ENCODE data around the gene SMIM45.

DNA sequence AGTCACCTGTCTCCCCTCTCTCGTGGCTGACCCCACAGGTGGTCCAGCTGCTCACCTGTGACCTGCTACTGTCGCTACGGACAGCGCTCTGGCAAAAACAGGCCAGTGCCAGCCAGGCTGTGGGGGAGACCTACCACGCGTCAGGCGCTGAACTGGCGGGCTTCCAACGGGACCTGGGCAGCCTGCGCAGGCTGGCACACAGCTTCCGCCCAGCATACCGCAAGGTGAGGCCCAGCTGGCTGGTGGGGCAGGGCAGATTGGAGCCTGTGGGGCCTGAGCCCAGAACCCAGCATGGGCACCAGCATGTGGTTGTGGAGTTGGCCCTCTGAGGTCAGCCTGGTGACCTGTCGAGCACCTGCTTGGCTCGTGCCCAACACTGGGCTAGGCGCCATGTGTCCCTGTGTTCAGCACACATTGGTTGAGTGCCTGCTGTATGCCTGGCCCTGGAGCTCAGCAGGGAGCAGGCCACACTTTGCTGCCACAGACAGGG lies 49.0 kb upstream of the SMIM45 start:
- TF ChIP-seq SUZ12 (IDR thresholded peaks at IDR 0.05; ENCODE audit: extremely low read depth, insufficient read depth, insufficient read length) (no peak), ZNF274 (IDR thresholded peaks at IDR 0.05; ENCODE audit: low read depth, low read length) (no peak), YY1 (IDR thresholded peaks at IDR 0.05; ENCODE audit: insufficient read depth, insufficient read length) (no peak)

Data from NT2/D1 (cell line).